Esophagus muscularis mucosa (tissue), 4 donors: ENCODE results near the gene SYF2.

Experiments used
- CTCF ChIP-seq, 3 experiments: fragments of 200-600 bp in 2 of 3; fragments of 450-650 bp in 1 of 3; sonication (generic) in 2 of 3; IDR thresholded peaks; one replicate each; pipeline ENCODE4 v1.5.1; 2017 to 2019; ENCODE audit warnings: antibody characterized with exemption in 3 of 3, mild to moderate bottlenecking in 2 of 3, moderate library complexity in 1 of 3
- EP300 ChIP-seq: sonication (generic); formaldehyde crosslinking; IDR thresholded peaks from one replicate; pipeline ENCODE4 v1.6.1; 2017; ENCODE audit warnings: antibody characterized with exemption
- POLR2A ChIP-seq: fragments of 450-650 bp; IDR thresholded peaks from one replicate; pipeline ENCODE4 v1.6.1; 2017; ENCODE audit warnings: antibody characterized with exemption, moderate library complexity, mild to moderate bottlenecking, low read depth
- POLR2AphosphoS5 ChIP-seq, 2 donors: sonication (generic); formaldehyde crosslinking; IDR thresholded peaks; one replicate each; pipeline ENCODE4 v1.6.1; 2017; ENCODE audit warnings: antibody characterized with exemption in 2 of 2

- TF ChIP-seq POLR2A (no peak), CTCF (IDR thresholded peaks at IDR 0.05) (no peak), POLR2AphosphoS5 (IDR thresholded peaks at IDR 0.05) (no peak), EP300 (no peak)
These were observed 24.3 kb upstream of the SYF2 start for GRCh38 chr1:25256578-25256965.
